HG02840 (cell line): ENCODE results near the gene COL28A1.
"Not testable (repeated sequence)": the region's sequence is repeated elsewhere in the genome, so short reads cannot be mapped to it uniquely, and the experiment has no call there.

ENCODE experiments used
- ATAC-seq: cut with Tn5 transposase; IDR thresholded peaks from one replicate; pipeline ENCODE4 v1.9.1; 2021; ENCODE audit warnings: mild to moderate bottlenecking, moderate library complexity, moderate number of reproducible peaks; ENCODE audit not compliant: unreplicated experiment, low FRiP score

The COL28A1 gene

DNA sequence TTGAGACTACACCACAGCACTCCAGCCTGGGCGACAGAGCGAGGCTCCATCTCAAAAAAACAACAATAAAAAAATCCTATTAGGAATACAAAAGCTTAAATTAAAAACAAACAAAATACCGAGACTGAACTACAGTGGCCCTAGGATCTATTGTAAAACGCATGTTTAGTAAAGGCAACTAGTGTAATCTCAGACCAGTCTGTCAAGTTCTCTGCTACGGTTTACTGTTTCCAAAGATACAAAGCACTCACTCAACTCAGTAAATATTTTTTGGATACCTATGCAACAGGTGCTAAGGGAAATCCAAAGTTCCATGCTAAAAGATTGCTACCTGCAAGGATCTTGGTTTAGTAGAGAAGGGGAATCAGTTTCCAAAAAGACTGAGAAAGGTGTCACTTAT, 27.6 kb upstream of the COL28A1 start:
- no peak for ATAC-seq

DNA sequence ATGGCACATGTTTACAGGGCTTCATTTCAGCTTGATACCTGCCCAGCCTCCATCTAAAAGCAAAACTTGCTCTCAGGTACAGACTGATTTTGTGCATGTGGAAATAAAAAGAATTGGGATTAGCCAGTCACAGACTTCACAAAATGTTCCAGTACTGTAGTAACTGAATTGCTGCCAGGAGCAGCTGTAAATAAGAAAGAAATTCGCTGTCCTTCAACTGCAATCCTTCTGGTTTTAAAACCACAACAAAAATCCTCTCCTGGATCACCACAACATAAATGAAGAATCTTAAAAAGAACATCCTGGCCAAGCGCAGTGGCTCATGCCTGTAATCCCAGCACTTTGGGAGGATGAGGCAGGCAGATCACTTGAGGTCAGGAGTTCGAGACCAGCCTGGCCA, 27.1 kb upstream of the COL28A1 start:
- no peak for ATAC-seq

DNA sequence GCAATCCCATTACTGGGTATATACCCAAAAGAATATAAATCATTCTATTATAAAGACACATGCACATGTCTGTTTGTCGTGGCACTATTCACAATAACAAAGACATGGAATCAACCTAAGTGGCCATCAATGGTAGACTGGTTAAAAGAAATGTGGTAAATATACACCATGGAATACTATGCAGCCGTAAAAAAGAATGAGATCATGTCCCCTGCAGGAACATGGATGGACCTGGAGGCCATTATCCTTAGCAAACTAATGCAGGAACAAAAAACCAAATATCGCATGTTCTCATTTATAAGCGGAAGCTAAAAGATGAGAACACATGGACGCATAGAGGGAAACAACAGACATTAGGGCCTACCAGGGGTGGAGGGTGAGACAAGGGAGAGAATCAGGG, 25.9 kb upstream of the COL28A1 start:
- ATAC-seq: not testable (repeated sequence)

DNA sequence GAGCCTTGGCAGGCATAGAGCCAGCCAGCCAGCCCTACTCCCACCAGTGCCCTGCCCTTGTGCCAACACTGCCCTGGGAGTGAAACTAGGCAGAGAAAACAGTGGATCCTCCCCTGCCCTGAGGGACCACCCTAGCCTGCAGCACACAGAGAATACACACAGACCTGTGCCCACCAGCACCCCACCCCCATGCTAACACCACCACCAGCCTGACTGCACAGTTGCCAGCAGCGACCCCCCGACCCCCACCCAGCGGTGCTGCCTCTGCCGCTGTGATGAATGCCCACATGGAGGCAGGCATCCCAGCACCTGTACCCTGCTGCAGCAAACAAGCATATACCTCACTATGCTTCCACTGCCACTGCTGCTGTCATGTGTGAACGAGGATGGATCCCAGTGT, 21.6 kb upstream of the COL28A1 start:
- no peak for ATAC-seq

DNA sequence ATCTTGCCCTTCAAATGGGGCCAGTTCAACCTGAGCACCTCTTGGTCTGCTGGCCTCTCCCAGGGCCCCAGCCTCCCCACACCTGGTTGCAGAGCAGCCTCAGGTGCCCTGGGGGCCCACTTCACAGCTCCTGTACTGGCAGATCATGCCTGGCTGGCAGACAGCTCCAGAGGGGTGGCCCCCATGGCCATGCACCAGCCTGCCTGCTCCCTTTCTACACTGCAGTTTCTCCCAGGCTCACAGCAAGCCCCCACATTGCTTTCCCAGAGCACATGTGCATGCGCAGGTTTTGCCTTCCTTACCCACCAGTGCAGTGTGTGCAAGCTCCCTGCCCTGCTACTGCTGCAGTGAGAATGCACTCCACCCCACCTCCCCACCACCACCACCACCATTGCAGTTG, 21.2 kb upstream of the COL28A1 start:
- ATAC-seq: no peak

DNA sequence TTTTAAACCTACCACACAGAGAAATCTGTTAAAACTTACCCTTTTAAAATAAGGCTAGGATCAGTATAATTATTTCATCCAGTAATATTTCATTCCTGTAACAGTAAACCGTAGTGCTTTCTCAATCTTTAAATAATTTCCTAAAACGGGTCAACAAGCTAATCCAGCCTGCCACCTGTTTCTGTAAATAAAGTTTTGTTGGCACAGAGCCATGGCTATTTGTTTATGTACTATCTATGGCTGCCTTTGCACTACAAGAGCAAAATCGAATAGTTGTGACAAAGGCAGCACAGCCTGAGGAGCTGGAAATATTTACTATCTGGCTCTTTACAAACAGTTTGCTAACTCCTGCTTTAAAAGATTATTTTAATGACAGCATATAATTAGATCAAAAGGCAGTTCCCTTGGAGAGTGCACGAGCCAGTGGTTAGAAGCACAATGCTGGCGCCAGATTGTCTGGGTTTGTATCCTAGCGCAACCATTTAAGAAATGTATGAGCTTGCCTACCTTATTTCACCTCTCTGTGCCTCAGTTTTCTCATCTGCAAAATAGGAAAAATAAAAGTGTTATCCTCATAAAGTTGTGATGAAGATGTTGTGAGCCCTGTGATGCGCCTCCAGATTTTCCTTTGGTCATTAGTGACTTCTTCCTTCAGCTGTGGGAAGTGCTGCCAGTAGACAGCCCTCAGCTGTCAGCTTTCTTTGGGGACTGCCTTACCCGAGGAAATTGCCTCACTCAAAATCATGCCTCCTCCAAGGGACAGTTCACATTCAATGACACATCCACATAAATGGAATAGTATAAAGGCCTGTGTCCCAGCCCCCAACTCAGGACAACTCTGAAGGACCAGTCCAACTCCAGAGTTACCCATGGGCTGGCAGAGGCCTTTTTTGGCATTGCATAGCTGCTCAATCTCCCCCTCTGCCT, 19.2 kb upstream of the COL28A1 start:
- no peak for ATAC-seq

DNA sequence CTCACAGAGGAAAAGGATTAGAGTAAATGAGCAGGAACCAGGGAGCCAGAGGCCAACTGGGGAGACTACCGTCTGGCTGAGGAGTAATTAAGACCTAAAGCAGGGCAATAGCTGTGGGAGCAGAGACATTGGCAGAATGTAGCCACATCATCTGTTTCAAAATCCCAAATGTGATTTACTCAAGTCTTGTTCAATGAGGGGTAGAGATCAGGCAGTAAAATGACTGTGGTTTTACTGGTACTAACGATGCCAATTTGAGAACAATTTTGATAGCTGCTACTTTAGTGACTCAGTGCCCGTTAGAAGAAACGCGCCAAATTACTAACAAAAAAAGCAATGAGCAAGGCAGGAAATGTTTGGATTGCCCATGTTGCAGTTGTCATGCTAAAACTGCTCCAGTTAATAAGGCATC, 18.4 kb upstream of the COL28A1 start:
- no peak for ATAC-seq

DNA sequence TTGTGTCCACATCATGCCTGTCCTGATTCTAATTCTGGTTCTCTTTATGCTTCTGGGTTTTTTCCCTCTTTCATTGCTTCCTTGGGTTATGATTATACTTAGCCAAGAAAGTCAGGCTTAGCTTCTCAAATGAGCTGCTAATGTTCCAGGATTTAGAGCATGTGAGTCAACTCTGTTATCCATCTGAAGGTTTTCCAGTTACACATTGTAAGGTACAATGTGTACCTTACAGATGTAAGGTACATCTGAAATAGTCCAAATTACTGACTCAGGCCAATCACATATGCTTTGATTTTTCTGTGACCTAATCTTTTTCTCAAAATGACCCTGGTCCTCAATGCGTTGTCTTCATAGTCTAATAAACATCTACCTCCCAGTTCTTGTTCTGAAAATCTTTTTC, 17.7 kb upstream of the COL28A1 start:
- no peak for ATAC-seq

DNA sequence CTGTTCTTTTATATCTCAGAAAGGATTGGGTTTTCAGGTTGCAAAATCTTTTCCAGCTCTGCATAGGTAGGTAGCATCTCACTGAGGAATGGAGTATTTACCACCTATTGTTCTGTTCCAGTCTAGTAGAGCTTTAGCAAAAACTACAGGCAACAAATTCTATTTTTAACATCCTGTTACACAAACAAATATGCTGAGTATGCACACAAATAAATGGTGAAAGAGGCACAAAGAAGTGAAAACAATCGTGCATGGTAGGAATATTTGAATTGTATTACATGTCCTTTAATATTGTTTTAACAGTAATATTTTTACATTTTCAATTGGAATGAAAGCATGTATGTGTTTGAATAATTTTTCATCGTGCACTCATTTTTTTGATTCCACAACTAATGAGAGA, 16.5 kb upstream of the COL28A1 start:
- ATAC-seq: no peak

DNA sequence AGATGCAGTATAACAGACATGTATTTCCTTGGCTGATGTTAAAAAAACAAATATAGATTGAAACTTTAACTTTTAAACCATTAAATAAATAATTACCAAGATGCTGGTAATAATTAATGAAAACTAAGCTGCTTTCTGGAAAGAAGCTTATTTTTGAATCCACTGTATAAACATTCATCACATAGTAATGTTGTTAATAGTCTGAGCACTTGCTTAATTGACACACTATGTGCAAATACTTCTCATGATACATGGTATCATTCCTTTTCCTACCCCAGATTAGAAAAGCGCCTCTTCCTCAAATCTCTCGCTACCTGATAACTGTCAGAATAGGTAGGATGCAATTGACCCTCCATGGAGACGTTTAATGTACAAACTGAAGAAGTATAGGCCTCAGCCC, 15.0 kb upstream of the COL28A1 start:
- ATAC-seq: no peak

DNA sequence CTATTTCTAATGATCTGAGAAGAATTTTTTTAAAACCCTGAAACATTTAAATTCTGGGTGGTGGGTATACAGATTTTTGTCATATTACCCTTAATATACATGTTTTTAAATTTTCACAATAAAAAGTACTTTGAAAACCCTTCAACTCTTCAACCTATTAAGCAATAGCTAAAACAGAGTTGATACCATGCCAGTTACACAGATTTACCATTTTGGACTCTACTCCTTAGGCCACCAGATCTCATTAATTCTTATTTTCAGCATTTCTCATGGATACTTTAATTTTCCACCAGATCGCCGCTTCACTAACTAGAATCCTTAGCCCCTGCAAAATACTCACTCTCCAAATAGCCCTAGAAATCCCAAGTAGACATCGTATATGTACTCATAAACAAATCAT, 12.7 kb upstream of the COL28A1 start:
- no peak for ATAC-seq

DNA sequence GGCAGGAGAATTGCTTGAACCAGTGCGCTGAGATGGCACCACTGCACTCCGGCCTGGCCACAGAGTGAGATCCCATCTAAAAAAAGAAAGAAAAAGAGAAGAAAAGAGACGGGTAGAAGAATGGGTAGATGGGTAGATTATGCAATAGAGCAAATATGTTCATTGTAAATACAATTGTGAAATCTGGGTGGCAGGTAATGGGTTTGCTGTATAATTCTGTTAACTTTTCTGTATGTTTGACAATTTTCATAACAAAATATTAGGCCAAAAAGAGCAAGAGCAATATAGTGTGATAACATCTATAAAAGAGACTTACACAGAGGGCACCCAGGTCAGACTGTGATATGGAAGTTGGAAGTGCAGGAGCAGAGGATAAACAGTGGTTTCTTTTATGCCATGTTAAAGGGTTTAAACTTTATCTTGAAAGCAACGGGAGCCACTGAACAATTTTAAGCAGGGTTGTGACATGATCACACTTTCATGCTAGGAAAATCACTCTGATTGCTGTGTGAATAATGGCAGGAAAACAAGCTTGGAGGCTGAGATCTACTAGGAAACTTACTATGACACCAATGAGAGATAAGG, 6.7 kb upstream of the COL28A1 start:
- ATAC-seq: no peak

DNA sequence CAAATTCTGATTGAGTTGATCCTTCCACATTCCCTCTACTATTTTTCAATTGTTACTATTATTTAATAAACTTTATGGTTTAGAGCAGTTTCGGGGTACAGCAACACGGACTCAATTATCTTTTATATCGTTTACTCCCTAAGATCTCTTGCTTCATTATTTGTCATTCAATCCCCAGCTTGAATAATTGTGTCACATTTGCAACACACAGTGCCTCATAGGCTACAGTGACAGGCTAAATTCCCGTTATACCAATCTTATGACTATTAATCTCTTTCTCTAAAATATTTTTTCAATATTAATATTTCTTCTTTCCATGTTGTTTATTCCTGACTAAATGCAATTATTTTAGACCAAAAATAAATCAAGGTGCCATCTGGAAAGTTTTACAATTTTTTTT, 4.0 kb upstream of the COL28A1 start:
- no peak for ATAC-seq

DNA sequence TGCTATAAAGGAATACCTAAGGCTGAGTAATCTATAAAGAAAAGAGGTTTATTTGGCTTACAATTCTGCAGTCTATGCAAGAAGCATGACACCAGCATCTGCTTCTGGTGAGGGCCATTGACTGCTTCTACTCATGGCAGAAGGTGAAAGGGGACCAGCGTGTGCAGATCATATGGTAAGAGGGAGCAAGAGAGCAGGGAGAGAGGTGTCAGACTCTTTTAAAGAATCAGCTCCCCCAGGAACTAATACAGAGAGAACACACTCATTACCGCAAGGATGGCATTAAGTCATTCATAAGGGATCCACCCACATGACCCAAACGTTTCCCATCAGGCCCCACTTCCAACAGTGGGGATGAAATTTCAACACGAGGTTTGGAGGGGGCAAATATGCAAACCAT, 3.5 kb upstream of the COL28A1 start:
- ATAC-seq: no peak

DNA sequence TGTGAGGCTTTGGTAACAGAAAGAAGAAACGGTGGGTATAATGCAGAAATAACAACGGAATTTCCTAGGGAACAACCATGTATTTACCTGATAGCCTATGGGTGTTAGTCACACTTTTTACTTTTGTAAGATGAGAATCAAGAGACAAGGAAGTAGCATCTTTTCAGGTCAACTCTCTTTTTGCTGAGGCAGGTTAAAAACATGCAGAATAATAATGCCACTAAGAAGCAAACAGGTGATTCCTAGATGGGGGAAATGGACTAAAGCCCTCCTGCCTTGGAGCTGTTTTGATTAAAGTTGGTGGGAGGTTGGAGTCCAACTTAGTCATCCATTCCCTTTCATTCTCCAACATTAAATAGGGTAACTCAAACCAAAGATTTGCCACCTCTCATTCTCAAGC, 2.0 kb upstream of the COL28A1 start:
- ATAC-seq: no peak

DNA sequence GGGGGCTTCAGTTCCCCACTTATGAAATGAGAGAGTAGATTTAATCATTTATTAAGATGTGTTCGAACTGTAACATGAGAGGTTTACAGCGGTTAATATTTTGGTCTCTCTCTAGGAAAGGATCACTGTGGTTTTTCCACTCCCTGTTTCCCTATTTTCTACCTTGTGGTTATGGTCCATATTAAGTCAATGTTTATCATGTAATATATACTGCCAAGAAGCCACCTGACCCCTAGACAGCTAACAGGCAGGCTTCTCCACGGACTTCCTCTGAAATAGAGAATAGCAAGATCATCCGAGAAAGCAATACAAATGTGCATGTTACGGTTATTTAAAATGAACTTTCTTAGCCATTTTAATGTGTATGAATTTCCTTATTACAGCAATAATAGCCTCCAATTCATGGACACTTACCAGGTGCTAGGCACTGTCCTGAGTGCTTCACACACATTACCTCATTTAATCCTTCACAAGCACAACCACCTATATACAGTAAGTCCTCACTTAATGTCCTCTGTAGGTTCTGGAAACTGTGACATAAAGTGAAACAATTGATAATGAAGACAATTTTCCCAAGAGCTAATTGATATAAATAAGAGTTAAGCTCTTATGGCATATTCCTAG, 835 bp upstream of the COL28A1 start:
- no peak for ATAC-seq

DNA sequence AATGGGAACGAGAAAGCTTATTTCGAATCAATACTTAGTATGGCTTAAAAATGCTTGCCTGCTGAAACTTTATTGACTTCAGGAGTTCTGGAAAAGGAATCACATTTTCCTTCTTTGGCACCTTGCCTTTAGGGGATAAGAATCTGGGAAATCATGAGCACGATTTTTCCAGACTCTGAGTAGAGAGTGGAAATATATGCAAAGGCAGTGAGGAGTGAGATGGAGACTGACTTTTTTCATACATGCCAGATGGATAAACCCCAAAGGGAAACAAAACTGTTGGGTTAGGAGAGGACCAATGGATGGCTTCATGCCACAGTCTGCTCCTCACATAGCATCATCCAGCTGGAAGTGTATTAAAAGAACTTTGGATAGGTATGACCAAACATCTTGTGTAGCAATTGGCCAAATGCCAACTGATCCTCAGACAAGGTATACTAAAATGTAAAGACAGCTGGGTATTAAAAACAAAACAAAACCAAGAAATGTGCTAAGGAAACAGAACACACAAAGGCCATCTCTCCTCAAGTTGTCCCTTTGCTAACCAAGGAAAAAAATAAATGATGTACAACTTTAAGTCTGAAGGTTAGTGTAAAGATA, 1.7 kb downstream of the COL28A1 start:
- no peak for ATAC-seq

DNA sequence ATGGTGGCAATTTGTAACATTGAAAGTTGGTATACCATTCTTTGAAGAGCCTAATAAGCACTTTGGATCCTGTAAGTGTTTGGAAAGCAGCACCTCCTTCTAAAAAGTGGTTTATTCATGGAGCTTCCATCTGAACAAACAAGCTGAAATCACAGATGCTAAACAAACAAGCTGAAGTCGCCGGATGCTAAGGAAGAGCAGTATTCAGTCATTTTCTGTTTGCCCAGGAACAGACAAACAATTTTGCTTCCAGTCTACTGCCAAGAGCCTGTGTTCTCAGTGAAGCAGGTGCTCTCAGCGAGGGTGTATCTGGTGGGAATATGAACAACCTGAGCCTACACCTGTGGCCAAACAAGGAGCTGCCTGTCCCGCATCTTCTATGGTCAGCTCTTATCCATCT, 6.3 kb downstream of the COL28A1 start:
- ATAC-seq: no peak

DNA sequence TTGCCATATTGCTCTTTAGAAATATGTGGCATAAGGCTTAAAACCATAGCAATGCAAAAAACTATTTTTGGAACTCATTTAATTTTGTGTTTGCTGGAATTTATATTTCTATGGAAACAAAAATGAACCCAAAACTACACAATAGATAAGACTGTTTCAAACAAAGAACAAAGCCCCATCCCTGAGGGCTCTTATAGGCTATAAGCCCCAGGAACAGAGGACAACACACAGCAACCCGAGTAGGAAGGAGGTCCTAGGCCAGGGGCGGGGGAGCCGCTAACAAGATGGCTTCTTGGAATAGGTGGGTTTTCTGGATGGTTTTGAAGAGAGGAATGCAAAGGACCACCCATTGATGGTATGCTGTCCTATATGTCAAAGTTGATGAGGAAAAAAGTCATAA, 8.6 kb downstream of the COL28A1 start:
- ATAC-seq: no peak

DNA sequence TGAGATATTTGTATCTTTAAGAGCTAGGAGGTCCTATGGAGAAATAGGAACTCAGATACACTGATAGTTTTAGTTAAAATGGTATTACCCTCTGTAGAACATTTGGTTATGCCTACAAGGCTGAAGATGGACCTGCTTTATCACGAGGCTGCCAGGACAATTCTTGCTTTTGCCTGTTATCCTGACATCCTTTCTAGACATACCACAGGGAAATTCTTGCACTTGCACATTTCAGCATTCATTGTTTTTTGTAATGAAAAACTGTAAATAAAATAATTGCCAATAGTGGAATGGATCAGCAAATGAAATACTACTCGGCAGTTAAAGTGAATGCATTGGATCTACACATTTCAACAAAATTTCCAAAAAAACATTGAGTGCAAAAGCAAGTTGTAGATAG, 9.7 kb downstream of the COL28A1 start:
- no peak for ATAC-seq

DNA sequence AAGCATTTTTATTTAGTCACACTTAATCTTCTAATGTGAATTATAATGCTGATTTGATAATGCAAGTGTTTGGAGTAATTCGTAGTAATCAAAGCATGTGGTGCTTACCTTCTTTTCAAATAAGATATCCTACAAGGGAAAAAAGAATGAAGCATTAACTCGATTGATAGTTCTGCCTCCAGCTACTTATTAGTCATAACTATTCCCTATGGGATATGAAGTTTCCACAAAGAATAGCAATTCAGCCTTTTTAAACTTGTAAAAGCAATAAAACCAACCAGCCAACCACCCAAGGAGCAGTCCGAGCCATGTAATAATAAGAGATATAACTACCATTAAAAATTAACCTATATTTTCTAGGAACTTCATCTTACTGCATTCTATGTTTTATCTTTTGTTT, 11.6 kb downstream of the COL28A1 start:
- ATAC-seq: no peak
